Measurements from ENCODE around the gene CBLC.
"Not testable (repeated sequence)": the region's sequence is repeated elsewhere in the genome, so short reads cannot be mapped to it uniquely, and the experiment has no call there.

The CBLC gene

GRCh38 chr19:44775676-44776240 lies 1.9 kb upstream of the CBLC start:
- Histone ChIP-seq H3K9ac (ENCODE audit: low read length) (no peak overlapping the region), H3K9me3 (ENCODE audit: control insufficient read depth, low read length) (no peaks in the 10 kb centered on the region), H3K4me3 (ENCODE audit: insufficient read depth in 1 of 2, low read depth in 1 of 2, low read length in 2 of 2) (no peak overlapping the region), H2AFZ (ENCODE audit: low read depth, low read length) (no peak overlapping the region), H3K27me3 (ENCODE audit: control insufficient read depth in 1 of 2, insufficient read depth in 1 of 2, low read length in 2 of 2) (peaks cover 4% of the 10 kb centered on the region in 2 experiments), H3K4me1 (ENCODE audit: control insufficient read depth, insufficient read depth, low read depth, low read length) (peaks cover 9% of the 10 kb centered on the region), H3K36me3 (ENCODE audit: control insufficient read depth in 1 of 2, insufficient read depth in 2 of 2, low read depth in 1 of 2, low read length in 2 of 2) (no peaks in the 10 kb centered on the region), H2BK12ac (ENCODE audit: low read length in 2 of 2) (no peak overlapping the region), H4K91ac (ENCODE audit: low read length) (no peak overlapping the region), H3K4me2 (ENCODE audit: low read length, poor library complexity, severe bottlenecking) (no peak overlapping the region), H2BK120ac (ENCODE audit: low read depth, low read length) (no peak overlapping the region), H2BK15ac (ENCODE audit: low read depth, poor library complexity, severe bottlenecking) (no peak overlapping the region), H2BK5ac (ENCODE audit: low read depth, low read length, poor library complexity, severe bottlenecking) (no peak overlapping the region), H3K4ac (ENCODE audit: low read depth in 1 of 2, low read length in 2 of 2) (no peak overlapping the region), H3K79me1 (replicated peaks; ENCODE audit: low read length, poor library complexity, severe bottlenecking) (no peaks in the 10 kb centered on the region), H4K8ac (ENCODE audit: low read length) (no peak overlapping the region), H3K18ac (ENCODE audit: low read depth in 1 of 2, low read length in 2 of 2) (no peak overlapping the region), H3K23ac (ENCODE audit: low read length in 2 of 2) (no peak overlapping the region), H3K27ac (ENCODE audit: low read length, poor library complexity, severe bottlenecking) (no peak overlapping the region), H3K14ac (ENCODE audit: low read length in 2 of 2) (no peak overlapping the region), H2AK5ac (ENCODE audit: low read length, severe bottlenecking) (no peak overlapping the region)
- no peak for DNase-seq
- WGBS: 90% methylated on average over 6 of the region's 6 CpGs

GRCh38 chr19:44776402-44777096 lies 1.1 kb upstream of the CBLC start:
- H3K27me3 ChIP-seq (ENCODE audit: control insufficient read depth in 1 of 2, insufficient read depth in 1 of 2, low read length in 2 of 2): peaks cover 4% of the 10 kb centered on the region in 2 experiments
- WGBS: 96% methylated on average over 20 of the region's 23 CpGs

GRCh38 chr19:44779150-44779549 lies 1.5 kb downstream of the CBLC start:
- H2BK5ac ChIP-seq (ENCODE audit: low read depth, low read length, poor library complexity, severe bottlenecking): no peak overlapping the region
- no peak overlapping the region for H2AFZ ChIP-seq (ENCODE audit: low read depth, low read length)
- H3K4me2 ChIP-seq (ENCODE audit: low read length, poor library complexity, severe bottlenecking): no peak overlapping the region
- no peaks in the 10 kb centered on the region for H3K79me1 ChIP-seq (replicated peaks; ENCODE audit: low read length, poor library complexity, severe bottlenecking)
- H3K9me3 ChIP-seq (ENCODE audit: control insufficient read depth, low read length): no peaks in the 10 kb centered on the region
- H2AK5ac ChIP-seq (ENCODE audit: low read length, severe bottlenecking): no peak overlapping the region
- no peak overlapping the region for H2BK12ac ChIP-seq (ENCODE audit: low read length in 2 of 2)
- H4K91ac ChIP-seq (ENCODE audit: low read length): no peak overlapping the region
- H3K27ac ChIP-seq (ENCODE audit: low read length, poor library complexity, severe bottlenecking): no peak overlapping the region
- H3K9ac ChIP-seq (ENCODE audit: low read length): no peak overlapping the region
- H3K27me3 ChIP-seq (ENCODE audit: control insufficient read depth in 1 of 2, insufficient read depth in 1 of 2, low read length in 2 of 2): peaks cover 4 to 15% of the 10 kb centered on the region in 2 experiments
- no peak overlapping the region for H2BK120ac ChIP-seq (ENCODE audit: low read depth, low read length)
- no peak overlapping the region for H3K4me3 ChIP-seq (ENCODE audit: insufficient read depth in 1 of 2, low read depth in 1 of 2, low read length in 2 of 2)
- H2BK15ac ChIP-seq (ENCODE audit: low read depth, poor library complexity, severe bottlenecking): no peak overlapping the region
- 90% methylated on average over 2 of the region's 2 CpGs for WGBS
- no peak for DNase-seq
- H3K4ac ChIP-seq (ENCODE audit: low read depth in 1 of 2, low read length in 2 of 2): no peak overlapping the region
- no peak overlapping the region for H3K14ac ChIP-seq (ENCODE audit: low read length in 2 of 2)
- H3K23ac ChIP-seq (ENCODE audit: low read length in 2 of 2): no peak overlapping the region
- H3K4me1 ChIP-seq (ENCODE audit: control insufficient read depth, insufficient read depth, low read depth, low read length): peaks cover 9% of the 10 kb centered on the region
- H3K36me3 ChIP-seq (ENCODE audit: control insufficient read depth in 1 of 2, insufficient read depth in 2 of 2, low read depth in 1 of 2, low read length in 2 of 2): no peaks in the 10 kb centered on the region
- H4K8ac ChIP-seq (ENCODE audit: low read length): no peak overlapping the region
- no peak overlapping the region for H3K18ac ChIP-seq (ENCODE audit: low read depth in 1 of 2, low read length in 2 of 2)

More at GRCh38 chr19:44776402-44777096, 1.1 kb upstream of the CBLC start:
- H3K4me1 ChIP-seq (ENCODE audit: control insufficient read depth, insufficient read depth, low read depth, low read length): peaks cover 9% of the 10 kb centered on the region
- H3K4me2 ChIP-seq (ENCODE audit: low read length, poor library complexity, severe bottlenecking): no peak overlapping the region
- no peak for DNase-seq
- no peaks in the 10 kb centered on the region for H3K79me1 ChIP-seq (replicated peaks; ENCODE audit: low read length, poor library complexity, severe bottlenecking)
- no peak overlapping the region for H3K14ac ChIP-seq (ENCODE audit: low read length in 2 of 2)
- H3K23ac ChIP-seq (ENCODE audit: low read length in 2 of 2): no peak overlapping the region
- H2BK120ac ChIP-seq (ENCODE audit: low read depth, low read length): peak overlapping the region; percentile 49
- H4K91ac ChIP-seq (ENCODE audit: low read length): no peak overlapping the region
- H2BK12ac ChIP-seq (ENCODE audit: low read length in 2 of 2): no peak overlapping the region
- no peak overlapping the region for H3K18ac ChIP-seq (ENCODE audit: low read depth in 1 of 2, low read length in 2 of 2)
- no peak overlapping the region for H3K27ac ChIP-seq (ENCODE audit: low read length, poor library complexity, severe bottlenecking)
- H3K9me3 ChIP-seq (ENCODE audit: control insufficient read depth, low read length): no peaks in the 10 kb centered on the region
- no peak overlapping the region for H2BK5ac ChIP-seq (ENCODE audit: low read depth, low read length, poor library complexity, severe bottlenecking)
- H2BK15ac ChIP-seq (ENCODE audit: low read depth, poor library complexity, severe bottlenecking): no peak overlapping the region
- H3K36me3 ChIP-seq (ENCODE audit: control insufficient read depth in 1 of 2, insufficient read depth in 2 of 2, low read depth in 1 of 2, low read length in 2 of 2): no peaks in the 10 kb centered on the region
- H2AK5ac ChIP-seq (ENCODE audit: low read length, severe bottlenecking): no peak overlapping the region
- no peak overlapping the region for H4K8ac ChIP-seq (ENCODE audit: low read length)
- no peak overlapping the region for H2AFZ ChIP-seq (ENCODE audit: low read depth, low read length)
- H3K9ac ChIP-seq (ENCODE audit: low read length): no peak overlapping the region
- no peak overlapping the region for H3K4ac ChIP-seq (ENCODE audit: low read depth in 1 of 2, low read length in 2 of 2)
- no peak overlapping the region for H3K4me3 ChIP-seq (ENCODE audit: insufficient read depth in 1 of 2, low read depth in 1 of 2, low read length in 2 of 2)

- H3K9me3 ChIP-seq (ENCODE audit: control insufficient read depth, low read length); H3K4me3 ChIP-seq (ENCODE audit: insufficient read depth in 1 of 2, low read depth in 1 of 2, low read length in 2 of 2); H3K9ac ChIP-seq (ENCODE audit: low read length); H2BK5ac ChIP-seq (ENCODE audit: low read depth, low read length, poor library complexity, severe bottlenecking); H2BK12ac ChIP-seq (ENCODE audit: low read length in 2 of 2); H3K23ac ChIP-seq (ENCODE audit: low read length in 2 of 2); H2AFZ ChIP-seq (ENCODE audit: low read depth, low read length); H3K4me1 ChIP-seq (ENCODE audit: control insufficient read depth, insufficient read depth, low read depth, low read length); H3K14ac ChIP-seq (ENCODE audit: low read length in 2 of 2); H3K27ac ChIP-seq (ENCODE audit: low read length, poor library complexity, severe bottlenecking); H3K18ac ChIP-seq (ENCODE audit: low read depth in 1 of 2, low read length in 2 of 2); DNase-seq; H3K4me2 ChIP-seq (ENCODE audit: low read length, poor library complexity, severe bottlenecking); H4K8ac ChIP-seq (ENCODE audit: low read length); H4K91ac ChIP-seq (ENCODE audit: low read length); H3K36me3 ChIP-seq (ENCODE audit: control insufficient read depth in 1 of 2, insufficient read depth in 2 of 2, low read depth in 1 of 2, low read length in 2 of 2); H3K4ac ChIP-seq (ENCODE audit: low read depth in 1 of 2, low read length in 2 of 2); H3K79me1 ChIP-seq (replicated peaks; ENCODE audit: low read length, poor library complexity, severe bottlenecking); H2BK120ac ChIP-seq (ENCODE audit: low read depth, low read length); H2AK5ac ChIP-seq (ENCODE audit: low read length, severe bottlenecking): not testable (repeated sequence)
- WGBS: 96% methylated on average over 2 of the region's 2 CpGs
- Histone ChIP-seq H3K27me3 (ENCODE audit: control insufficient read depth in 1 of 2, insufficient read depth in 1 of 2, low read length in 2 of 2) (peaks cover 4 to 16% of the 10 kb centered on the region in 2 experiments), H2BK15ac (ENCODE audit: low read depth, poor library complexity, severe bottlenecking) (peak overlapping the region; percentile 40)
Measured at GRCh38 chr19:44781694-44782093, 4.0 kb downstream of the CBLC start.
